ENCODE measurements around the gene IGSF23. TPM values are rescaled to one million over a fixed set of nuclear protein-coding genes. Genes with fewer than 3 reads are reported as not detected.
A peak's percentile ranks its signal among the peaks of the same experiment; 100 is the strongest.
"Not testable (repeated sequence)": the region's sequence is repeated elsewhere in the genome, so short reads cannot be mapped to it uniquely, and the experiment has no call there.

The IGSF23 gene
- polyA plus RNA-seq, 3 donors from 2014 or later: not detected

DNA sequence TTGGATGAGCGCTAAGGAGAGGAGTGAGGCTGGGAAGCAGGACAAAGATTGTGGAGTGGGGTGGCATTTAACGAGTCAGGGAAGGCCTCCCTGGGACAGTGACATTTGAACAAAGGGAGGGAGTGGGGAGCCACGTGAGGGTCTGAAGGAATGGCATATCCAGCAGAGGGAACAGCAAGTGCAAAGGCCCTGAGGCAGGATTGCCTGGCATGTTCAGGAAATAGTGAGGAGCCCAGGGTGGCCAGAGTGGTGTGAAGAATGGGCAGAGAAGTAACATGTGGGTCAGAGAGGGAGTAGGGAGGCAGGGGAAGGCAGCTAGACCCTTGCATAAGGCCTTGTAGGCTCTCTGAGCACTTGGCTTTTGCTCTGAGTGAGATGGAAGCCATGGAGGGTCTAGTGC lies 15.4 kb downstream of the IGSF23 start:
- no peak overlapping the region for H3K4me3 Mint-ChIP-seq
- H3K4me1 Mint-ChIP-seq: no peaks in the 10 kb centered on the region
- H3K27ac Mint-ChIP-seq: peak overlapping the region in 1 of 6 donors; percentile 38
- H3K27me3 Mint-ChIP-seq (ENCODE audit: low read depth in 3 of 3): peaks cover 0 to 5% (median 3%) of the 10 kb centered on the region in 3 donors
- H3K36me3 Mint-ChIP-seq: no peaks in the 10 kb centered on the region
- H3K9me3 Mint-ChIP-seq: peaks cover 0 to 2% (median 0%) of the 10 kb centered on the region in 6 donors
- DNase-seq: no peak

DNA sequence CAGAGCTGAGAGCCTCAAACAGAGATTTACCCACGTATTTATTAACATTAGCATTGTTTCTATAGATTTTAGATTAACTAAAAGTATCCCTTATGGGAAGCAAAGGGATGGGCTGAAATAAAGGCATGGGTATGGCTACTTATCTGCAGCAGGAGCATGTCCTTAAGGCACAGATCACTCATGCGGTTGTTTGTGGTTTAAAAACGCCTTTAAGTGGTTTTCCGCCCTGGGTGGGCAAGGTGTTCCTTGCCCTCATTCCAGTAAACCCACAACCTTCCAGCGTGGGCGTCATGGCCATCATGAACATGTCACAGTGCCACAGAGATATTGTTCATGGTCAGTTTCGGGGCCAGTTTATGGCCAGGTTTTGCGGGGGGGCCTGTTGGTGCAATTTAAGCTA lies 18.2 kb downstream of the IGSF23 start:
- not testable (repeated sequence) for DNase-seq; H3K27me3 Mint-ChIP-seq (ENCODE audit: low read depth in 3 of 3); H3K36me3 Mint-ChIP-seq; H3K27ac Mint-ChIP-seq; H3K9me3 Mint-ChIP-seq; H3K4me1 Mint-ChIP-seq; H3K4me3 Mint-ChIP-seq

DNA sequence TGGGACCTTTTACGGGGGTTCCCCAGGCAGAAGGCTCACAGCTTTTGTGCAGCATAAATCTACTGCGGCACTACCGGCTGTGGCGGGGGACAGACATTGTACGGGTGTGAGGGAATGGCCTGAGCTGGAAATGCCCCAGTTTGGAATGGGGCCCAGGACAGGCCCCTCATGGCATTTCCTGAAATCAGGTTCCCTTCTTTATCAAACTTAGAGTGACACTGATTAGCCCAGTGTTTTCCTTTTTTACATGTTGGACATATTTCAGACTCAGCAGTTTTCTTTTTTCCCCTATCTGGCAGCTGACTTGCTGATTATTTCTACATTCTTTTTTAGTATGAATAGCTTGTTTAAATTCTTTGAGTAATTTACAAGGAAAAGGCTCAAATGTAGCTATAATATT lies 20.7 kb downstream of the IGSF23 start:
- H3K9me3 Mint-ChIP-seq; H3K27ac Mint-ChIP-seq; H3K4me1 Mint-ChIP-seq; H3K36me3 Mint-ChIP-seq; H3K27me3 Mint-ChIP-seq (ENCODE audit: low read depth in 3 of 3); H3K4me3 Mint-ChIP-seq; DNase-seq: not testable (repeated sequence)

DNA sequence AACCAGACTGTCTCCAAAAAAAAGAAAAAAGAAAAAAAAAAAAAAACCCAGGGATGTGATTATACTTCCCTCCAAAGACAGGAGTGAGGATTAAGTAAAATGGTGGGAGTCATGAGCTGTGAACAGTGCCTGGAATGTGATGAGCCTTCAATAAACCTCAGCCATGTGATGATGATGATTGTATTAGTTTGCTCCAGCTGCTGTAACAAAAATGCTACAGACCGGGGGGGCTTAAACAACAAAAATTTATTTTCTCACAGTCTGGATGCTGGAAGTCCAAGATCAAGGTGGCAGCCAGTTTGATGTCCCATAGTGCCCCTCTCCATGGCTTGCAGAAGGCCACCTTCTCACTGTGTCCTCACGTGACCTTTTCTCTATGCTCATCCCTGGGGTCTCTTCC lies 21.4 kb downstream of the IGSF23 start:
- DNase-seq: no peak
- Mint-ChIP-seq H3K36me3 (no peaks in the 10 kb centered on the region), H3K9me3 (peaks cover 0 to 2% (median 0%) of the 10 kb centered on the region in 6 donors), H3K27me3 (ENCODE audit: low read depth in 3 of 3) (peaks cover 1 to 7% (median 5%) of the 10 kb centered on the region in 3 donors), H3K27ac (no peak overlapping the region), H3K4me1 (no peaks in the 10 kb centered on the region), H3K4me3 (no peak overlapping the region)

DNA sequence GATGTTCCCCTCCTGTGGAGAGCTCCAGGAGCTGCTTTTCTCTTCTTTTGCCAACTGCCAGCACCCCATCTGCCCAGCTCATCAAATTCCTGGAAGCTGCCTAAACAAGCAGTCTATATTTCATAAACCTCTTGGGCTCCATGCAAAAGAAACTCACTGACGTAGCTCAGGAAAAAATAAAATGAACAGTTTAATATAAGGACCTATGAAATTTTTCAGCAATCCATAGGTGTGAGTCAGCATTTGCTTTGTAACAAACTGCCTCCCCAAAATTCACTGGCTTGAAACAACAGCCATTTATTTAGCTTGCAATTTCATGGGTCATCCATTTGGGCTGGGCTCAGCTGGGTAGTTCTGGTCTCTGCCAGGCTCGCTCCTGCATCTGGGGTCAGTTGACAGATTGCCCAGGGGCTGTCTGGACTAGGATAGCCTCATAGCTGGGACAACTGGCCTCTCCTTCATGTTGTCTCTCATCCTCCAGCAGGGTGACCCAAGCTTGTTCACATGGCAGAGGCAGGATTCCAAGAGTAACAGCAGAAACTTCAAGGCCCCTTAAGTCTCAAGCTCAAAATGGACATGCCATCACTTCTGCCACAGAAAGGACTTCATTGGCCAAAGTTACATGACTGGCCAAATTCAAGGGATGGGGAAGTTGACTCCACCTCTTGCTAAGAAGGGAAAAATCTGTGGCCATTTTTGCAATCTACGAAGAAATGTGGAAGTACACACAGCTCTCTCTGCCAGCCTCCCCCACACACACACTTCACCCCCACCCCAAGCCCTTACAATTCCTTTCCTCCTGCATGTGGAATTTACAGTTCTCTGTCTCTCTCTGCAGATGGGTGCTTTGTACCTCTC lies 22.4 kb downstream of the IGSF23 start:
- Mint-ChIP-seq H3K27me3 (ENCODE audit: low read depth in 3 of 3) (peaks cover 4 to 9% (median 6%) of the 10 kb centered on the region in 3 donors), H3K27ac (no peak overlapping the region), H3K36me3 (no peaks in the 10 kb centered on the region), H3K4me3 (no peak overlapping the region), H3K4me1 (no peaks in the 10 kb centered on the region), H3K9me3 (peaks cover 0 to 2% (median 0%) of the 10 kb centered on the region in 6 donors)
- no peak for DNase-seq

DNA sequence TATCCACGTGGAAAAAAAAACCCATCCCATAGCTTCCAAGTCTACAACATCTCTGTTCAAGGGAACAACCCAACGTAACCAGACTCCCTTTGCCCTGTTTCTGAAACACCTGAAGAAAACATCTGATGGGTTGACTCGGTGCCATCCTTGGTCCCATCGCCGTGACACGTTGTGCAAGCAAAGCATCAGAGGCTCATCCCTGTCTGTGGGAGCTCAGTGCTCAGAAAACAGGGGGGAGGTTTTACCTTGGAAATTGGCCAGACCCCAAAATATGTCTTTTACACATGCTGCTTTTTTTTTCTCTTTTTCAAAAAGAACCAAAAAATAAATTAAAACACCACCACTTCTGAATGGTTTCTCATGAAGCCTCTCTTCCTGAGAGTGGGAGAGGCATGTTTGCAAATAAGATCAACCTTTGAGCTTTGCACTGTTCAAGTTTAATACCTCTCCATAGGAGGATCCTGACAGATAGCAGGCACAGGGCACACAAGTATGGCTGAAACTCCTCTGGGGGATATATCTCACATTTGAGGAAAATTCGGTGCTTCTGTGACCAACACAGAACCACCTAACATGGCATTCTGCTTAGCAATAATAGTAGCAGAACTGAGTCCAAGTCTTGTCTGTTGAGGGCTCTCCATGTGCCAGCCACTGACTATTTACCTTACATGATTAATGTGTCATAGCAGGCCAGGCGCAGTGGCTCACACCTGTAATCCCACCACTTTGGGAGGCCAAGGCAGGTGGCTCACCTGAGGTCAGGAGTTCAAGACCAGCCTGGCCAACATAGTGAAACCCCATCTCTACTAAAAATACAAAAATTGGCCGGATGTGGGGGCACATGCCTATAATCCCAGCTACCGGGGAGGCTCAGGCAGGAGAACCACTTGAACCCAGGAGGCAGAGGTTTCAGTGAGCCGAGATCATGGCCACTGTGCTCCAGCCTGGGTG lies 23.4 kb downstream of the IGSF23 start:
- Mint-ChIP-seq H3K4me1 (no peaks in the 10 kb centered on the region), H3K36me3 (no peaks in the 10 kb centered on the region), H3K4me3 (no peak overlapping the region), H3K9me3 (peaks cover 0 to 2% (median 0%) of the 10 kb centered on the region in 6 donors), H3K27me3 (ENCODE audit: low read depth in 3 of 3) (peaks cover 4 to 11% (median 7%) of the 10 kb centered on the region in 3 donors), H3K27ac (no peak overlapping the region)
- DNase-seq: no peak

DNA sequence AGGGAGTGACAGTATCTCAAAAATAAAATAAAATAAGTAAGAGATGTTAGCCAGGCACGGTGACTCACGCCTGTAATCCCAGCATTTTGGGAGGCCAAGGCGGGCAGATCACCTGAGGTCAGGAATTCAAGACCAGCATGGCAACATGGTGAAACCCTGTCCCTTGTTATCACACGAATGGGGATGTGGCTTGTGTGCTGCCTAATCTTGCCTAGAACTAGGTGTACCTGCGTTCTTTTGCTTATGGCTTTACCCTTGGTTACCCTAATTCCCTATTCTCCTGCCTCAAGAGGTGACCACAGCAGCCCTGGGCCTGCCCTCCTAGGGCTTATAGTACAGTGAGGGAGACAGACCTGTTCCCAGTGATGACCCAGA lies 24.0 kb downstream of the IGSF23 start:
- DNase-seq: no peak
- Mint-ChIP-seq H3K4me3 (no peak overlapping the region), H3K9me3 (peaks cover 0 to 2% (median 0%) of the 10 kb centered on the region in 6 donors), H3K36me3 (no peaks in the 10 kb centered on the region), H3K27ac (no peak overlapping the region), H3K4me1 (no peaks in the 10 kb centered on the region), H3K27me3 (ENCODE audit: low read depth in 3 of 3) (peaks cover 5 to 11% (median 7%) of the 10 kb centered on the region in 3 donors)

DNA sequence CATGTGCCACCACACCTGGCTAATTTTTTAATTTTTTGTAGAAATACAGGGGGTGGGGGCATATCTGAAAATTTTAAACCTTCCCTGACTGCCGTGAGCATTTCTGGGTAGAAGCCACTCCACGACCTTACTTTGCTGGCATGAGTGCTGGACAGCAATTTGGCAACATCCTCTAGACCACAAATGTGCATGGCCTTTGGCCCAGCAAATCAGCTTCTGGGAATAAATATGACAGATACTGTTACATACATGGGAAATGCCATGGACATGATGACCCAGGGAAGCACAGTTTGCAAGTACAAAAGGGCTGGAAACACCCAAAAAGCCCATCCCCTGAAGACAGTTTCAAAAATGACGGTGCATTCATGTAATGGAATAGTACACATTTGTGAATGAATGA lies 27.2 kb downstream of the IGSF23 start:
- H3K27ac Mint-ChIP-seq: no peak overlapping the region
- DNase-seq: no peak
- H3K4me3 Mint-ChIP-seq: no peak overlapping the region
- no peaks in the 10 kb centered on the region for H3K36me3 Mint-ChIP-seq
- H3K27me3 Mint-ChIP-seq (ENCODE audit: low read depth in 3 of 3): peaks cover 5 to 13% (median 5%) of the 10 kb centered on the region in 3 donors
- H3K4me1 Mint-ChIP-seq: peaks cover 4 to 9% of the 10 kb centered on the region in 2 donors
- no peaks in the 10 kb centered on the region for H3K9me3 Mint-ChIP-seq

DNA sequence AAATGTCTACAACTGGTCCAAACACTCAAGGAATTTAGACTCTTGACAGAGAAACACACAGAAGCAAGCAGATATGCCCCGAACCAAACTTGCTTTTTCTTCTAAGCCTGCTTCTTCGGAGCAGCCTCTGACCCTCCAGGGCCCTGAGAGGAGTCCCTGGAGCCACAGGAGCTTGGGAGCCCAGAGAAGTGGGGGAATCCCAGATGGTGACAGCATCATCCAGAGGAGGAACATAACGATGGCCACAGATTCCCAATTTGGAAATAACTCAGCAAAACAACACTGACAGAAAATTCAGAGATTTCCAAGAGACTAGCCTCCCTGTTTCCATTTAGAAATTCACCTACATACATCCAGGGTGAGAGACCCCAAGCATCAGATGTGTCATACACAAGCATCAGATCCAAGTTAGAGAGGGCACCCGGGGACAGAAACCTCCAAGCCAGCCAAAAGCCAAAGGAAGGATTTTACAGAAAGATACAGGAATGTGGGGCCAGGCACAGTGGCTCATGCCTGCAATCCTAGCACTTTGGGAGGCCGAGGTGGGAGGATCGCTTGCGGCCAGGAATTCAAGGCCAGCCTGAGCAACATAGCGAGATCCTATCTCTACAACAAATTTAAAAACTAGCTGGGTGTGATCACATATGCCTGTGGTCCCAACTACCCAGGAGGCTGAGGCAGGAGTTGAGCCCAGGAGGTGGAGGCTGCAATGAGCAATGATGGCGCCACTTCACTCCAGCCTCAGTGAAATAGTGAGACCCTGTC lies 28.3 kb downstream of the IGSF23 start:
- Mint-ChIP-seq H3K27ac (no peak overlapping the region), H3K27me3 (ENCODE audit: low read depth in 3 of 3) (peaks cover 4 to 12% (median 5%) of the 10 kb centered on the region in 3 donors), H3K4me1 (peaks cover 4 to 11% of the 10 kb centered on the region in 2 donors), H3K9me3 (no peaks in the 10 kb centered on the region), H3K36me3 (no peaks in the 10 kb centered on the region), H3K4me3 (peak overlapping the region in 1 of 5 donors; percentile 46)
- DNase-seq: no peak

DNA sequence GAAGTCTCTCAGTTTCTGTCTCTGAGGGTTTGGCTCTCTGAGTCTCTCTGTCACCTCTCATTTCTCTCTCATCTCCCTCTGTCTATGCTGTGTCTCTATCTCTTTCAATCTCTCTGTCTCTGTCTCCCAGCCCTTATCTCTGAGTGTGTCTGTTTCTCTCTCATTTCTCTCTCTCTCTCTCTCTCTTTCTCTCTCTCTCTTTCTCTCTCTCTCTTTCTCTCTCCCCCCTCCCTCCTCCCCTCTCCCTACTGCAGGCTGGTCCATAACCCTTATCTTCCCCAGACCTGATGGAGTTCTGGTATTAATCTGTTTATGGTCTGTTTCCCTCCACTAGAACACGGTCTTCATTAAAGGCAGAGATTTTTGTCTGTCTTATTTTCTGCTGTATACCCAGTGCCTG lies 29.0 kb downstream of the IGSF23 start:
- no peaks in the 10 kb centered on the region for H3K36me3 Mint-ChIP-seq
- H3K9me3 Mint-ChIP-seq: no peaks in the 10 kb centered on the region
- DNase-seq: no peak
- H3K4me3 Mint-ChIP-seq: peak overlapping the region in 3 of 5 donors; percentile 33 to 85 (median 82)
- peaks cover 4 to 11% of the 10 kb centered on the region in 2 donors for H3K4me1 Mint-ChIP-seq
- H3K27me3 Mint-ChIP-seq (ENCODE audit: low read depth in 3 of 3): peaks cover 4 to 14% (median 5%) of the 10 kb centered on the region in 3 donors
- H3K27ac Mint-ChIP-seq: no peak overlapping the region

DNA sequence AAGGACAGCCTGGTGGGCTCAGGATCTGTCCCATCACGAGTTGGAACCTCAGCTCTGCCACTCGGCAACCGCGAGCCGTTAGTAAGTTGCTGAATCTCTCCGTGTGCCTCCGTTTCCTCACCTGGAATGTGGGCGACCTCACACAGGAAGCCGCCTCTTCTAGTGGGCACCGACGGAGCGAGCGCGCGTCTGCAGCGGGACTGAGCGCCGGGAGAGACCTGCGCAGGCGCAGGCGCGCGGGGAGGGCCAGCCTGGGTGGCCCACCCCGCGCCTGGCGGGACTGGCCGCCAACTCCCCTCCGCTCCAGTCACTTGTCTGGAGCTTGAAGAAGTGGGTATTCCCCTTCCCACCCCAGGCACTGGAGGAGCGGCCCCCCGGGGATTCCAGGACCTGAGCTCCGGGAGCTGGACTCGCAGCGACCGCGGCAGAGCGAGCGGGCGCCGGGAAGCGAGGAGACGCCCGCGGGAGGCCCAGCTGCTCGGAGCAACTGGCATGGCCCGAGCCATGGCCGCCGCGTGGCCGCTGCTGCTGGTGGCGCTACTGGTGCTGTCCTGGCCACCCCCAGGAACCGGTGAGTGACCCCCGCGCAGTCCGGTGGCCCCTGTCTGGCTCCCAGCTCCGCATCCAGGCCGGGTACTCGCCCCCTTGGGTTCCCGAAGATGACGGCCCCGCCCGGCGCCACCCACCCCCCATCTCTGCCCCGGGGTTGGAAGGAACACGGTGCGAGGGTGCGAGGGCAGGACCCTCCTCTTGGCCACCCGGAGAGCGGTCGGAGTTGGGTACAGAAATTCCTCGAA lies 30.4 kb downstream of the IGSF23 start, which contains the start of gene PVR:
TSS of gene PVR (plus strand) at position 306 of the 797 bp plus-strand sequence. CDS start at position 493, 187 bp downstream.
- Mint-ChIP-seq H3K4me3 (peak within 1 kb of the TSS; percentile 77 to 88 (median 83)), H3K9me3 (no peaks in the 10 kb centered on the region), H3K36me3 (no peaks in the 10 kb centered on the region), H3K27ac (peak within 1 kb of the TSS in 2 of 6 donors; percentile 40 to 50), H3K4me1 (peaks cover 4 to 11% of the 10 kb centered on the region in 2 donors), H3K27me3 (ENCODE audit: low read depth in 3 of 3) (peaks cover 4 to 14% (median 5%) of the 10 kb centered on the region in 3 donors)
- DNase-seq: peak; percentile 22 to 47 (median 35)

DNA sequence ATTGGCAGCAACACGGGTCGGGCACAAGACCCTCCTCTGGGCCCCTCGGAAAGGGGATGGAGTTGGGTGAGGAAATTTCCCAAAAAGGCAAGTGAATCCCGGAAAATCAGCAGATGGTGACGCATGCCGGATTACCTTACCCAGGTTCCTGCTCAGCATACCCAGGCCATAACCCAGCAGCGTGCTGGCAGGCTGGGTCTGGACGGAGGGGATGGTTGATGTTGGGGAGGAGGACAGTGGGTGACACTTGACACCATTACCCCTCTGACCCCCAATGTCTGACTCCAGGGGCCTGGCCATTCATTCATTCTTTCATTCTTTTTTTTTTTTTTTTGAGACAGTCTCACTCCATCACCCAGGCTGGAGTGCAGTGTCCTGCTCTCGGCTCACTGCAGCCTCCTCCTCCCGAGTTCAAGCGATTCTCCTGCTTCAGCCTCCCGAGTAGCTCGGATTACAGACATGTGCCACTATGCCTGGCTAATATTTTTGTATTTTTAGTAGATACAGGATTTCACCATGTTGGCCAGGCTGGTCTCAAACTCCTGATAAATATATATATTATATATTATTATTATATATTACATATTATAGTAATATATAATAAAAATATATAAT lies 31.1 kb downstream of the IGSF23 start:
- Mint-ChIP-seq H3K27me3 (ENCODE audit: low read depth in 3 of 3) (peaks cover 4 to 14% (median 4%) of the 10 kb centered on the region in 3 donors), H3K4me1 (peaks cover 4 to 11% of the 10 kb centered on the region in 2 donors), H3K9me3 (no peaks in the 10 kb centered on the region), H3K27ac (peak overlapping the region in 1 of 6 donors; percentile 50), H3K36me3 (no peaks in the 10 kb centered on the region), H3K4me3 (peak overlapping the region; percentile 77 to 85 (median 83))
- DNase-seq: no peak

Measured in immature natural killer cell (primary cell).